ENCODE measurements around the gene DAAM2.
A peak's percentile ranks its signal among the peaks of the same experiment; 100 is the strongest.

DAAM2 gene

DNA sequence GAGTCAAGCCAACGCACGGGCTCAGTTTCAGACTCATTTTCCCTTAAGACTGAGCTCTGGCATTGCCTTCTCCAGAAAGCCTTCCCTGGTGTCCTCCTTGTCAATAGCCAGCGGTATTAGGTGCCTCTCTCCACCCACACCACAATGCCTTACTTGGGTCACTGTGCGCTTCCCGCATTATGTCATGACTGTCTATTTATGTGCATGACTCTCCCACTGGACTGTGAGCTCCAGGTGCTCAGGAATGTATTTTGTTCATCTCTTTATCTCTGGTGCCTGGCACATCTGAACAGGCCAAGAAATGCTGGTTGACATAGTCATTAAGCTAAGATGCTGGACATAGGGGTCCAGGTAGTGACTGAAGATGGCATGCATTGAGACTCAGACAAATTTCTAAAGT, 42.7 kb downstream of the DAAM2 start:
- no peak for DNase-seq (ENCODE audit: low read depth, low spot score)
- Histone ChIP-seq H3K4me3 (ENCODE audit: insufficient read length, low read depth) (no peak overlapping the region), H3K9ac (ENCODE audit: insufficient read length, low read depth) (no peak overlapping the region), H3K9me3 (ENCODE audit: insufficient read depth, low read length) (no peaks in the 10 kb centered on the region), H3K27me3 (ENCODE audit: insufficient read depth, insufficient read length) (no peaks in the 10 kb centered on the region), H3K36me3 (ENCODE audit: insufficient read depth, insufficient read length, low read length) (no peaks in the 10 kb centered on the region), H3K4me1 (ENCODE audit: insufficient read depth, insufficient read length) (peaks cover 9% of the 10 kb centered on the region)
- TF ChIP-seq ZNF274 (IDR thresholded peaks at IDR 0.05; ENCODE audit: low read depth, low read length) (no peak), YY1 (IDR thresholded peaks at IDR 0.05; ENCODE audit: insufficient read depth, insufficient read length) (no peak), SUZ12 (IDR thresholded peaks at IDR 0.05; ENCODE audit: extremely low read depth, insufficient read depth, insufficient read length) (no peak)

DNA sequence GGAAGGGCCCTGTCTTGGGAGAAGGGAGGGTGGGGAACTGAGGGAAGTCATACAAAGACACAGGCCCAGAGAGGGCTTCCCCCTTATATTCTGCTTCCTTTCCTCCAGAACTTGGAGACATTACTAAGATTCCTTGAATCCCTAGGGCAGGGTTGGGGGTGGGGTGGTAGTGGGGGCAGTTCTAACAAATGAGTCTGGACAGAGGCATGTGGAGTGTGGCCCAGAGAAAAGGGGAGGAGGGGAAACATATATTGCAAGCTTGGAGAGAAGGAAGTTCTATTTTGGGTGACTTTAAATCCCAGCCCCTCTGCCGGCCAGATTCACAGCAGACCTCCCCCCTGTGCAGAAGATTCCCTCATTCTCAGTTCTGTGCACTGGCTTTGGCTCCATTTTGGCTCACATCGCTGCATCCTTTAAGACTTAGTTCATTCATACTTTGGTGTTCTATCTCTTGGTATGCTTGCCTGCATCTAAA, 43.7 kb downstream of the DAAM2 start:
- TF ChIP-seq YY1 (IDR thresholded peaks at IDR 0.05; ENCODE audit: insufficient read depth, insufficient read length) (no peak), SUZ12 (IDR thresholded peaks at IDR 0.05; ENCODE audit: extremely low read depth, insufficient read depth, insufficient read length) (no peak), ZNF274 (IDR thresholded peaks at IDR 0.05; ENCODE audit: low read depth, low read length) (no peak)
- no peaks in the 10 kb centered on the region for H3K36me3 ChIP-seq (ENCODE audit: insufficient read depth, insufficient read length, low read length)
- no peak overlapping the region for H3K4me3 ChIP-seq (ENCODE audit: insufficient read length, low read depth)
- DNase-seq (ENCODE audit: low read depth, low spot score): peak; percentile 22
- H3K9me3 ChIP-seq (ENCODE audit: insufficient read depth, low read length): no peaks in the 10 kb centered on the region
- no peak overlapping the region for H3K9ac ChIP-seq (ENCODE audit: insufficient read length, low read depth)
- H3K4me1 ChIP-seq (ENCODE audit: insufficient read depth, insufficient read length): peaks cover 4% of the 10 kb centered on the region
- no peaks in the 10 kb centered on the region for H3K27me3 ChIP-seq (ENCODE audit: insufficient read depth, insufficient read length)

- H3K9me3 ChIP-seq (ENCODE audit: insufficient read depth, low read length): no peaks in the 10 kb centered on the region
- TF ChIP-seq YY1 (IDR thresholded peaks at IDR 0.05; ENCODE audit: insufficient read depth, insufficient read length): no peak
- peaks cover 4% of the 10 kb centered on the region for H3K4me1 ChIP-seq (ENCODE audit: insufficient read depth, insufficient read length)
- H3K36me3 ChIP-seq (ENCODE audit: insufficient read depth, insufficient read length, low read length): no peaks in the 10 kb centered on the region
- no peaks in the 10 kb centered on the region for H3K27me3 ChIP-seq (ENCODE audit: insufficient read depth, insufficient read length)
- H3K9ac ChIP-seq (ENCODE audit: insufficient read length, low read depth): no peak overlapping the region
- H3K4me3 ChIP-seq (ENCODE audit: insufficient read length, low read depth): no peak overlapping the region
- DNase-seq (ENCODE audit: low read depth, low spot score): no peak
These were observed 44.4 kb downstream of the DAAM2 start for GRCh38 chr6:39836606-39837005.

GRCh38 chr6:39839445-39839844, 47.3 kb downstream of the DAAM2 start:
- Histone ChIP-seq H3K9ac (ENCODE audit: insufficient read length, low read depth) (no peak overlapping the region), H3K36me3 (ENCODE audit: insufficient read depth, insufficient read length, low read length) (no peaks in the 10 kb centered on the region), H3K9me3 (ENCODE audit: insufficient read depth, low read length) (no peaks in the 10 kb centered on the region), H3K4me3 (ENCODE audit: insufficient read length, low read depth) (no peak overlapping the region), H3K27me3 (ENCODE audit: insufficient read depth, insufficient read length) (no peaks in the 10 kb centered on the region), H3K4me1 (ENCODE audit: insufficient read depth, insufficient read length) (peaks cover 2% of the 10 kb centered on the region)
- DNase-seq (ENCODE audit: low read depth, low spot score): no peak
- no peak for TF ChIP-seq ZNF274 (IDR thresholded peaks at IDR 0.05; ENCODE audit: low read depth, low read length)

GRCh38 chr6:39840781-39841180, 48.6 kb downstream of the DAAM2 start:
- DNase-seq (ENCODE audit: low read depth, low spot score): no peak
- H3K4me3 ChIP-seq (ENCODE audit: insufficient read length, low read depth): no peak overlapping the region
- H3K9me3 ChIP-seq (ENCODE audit: insufficient read depth, low read length): no peaks in the 10 kb centered on the region
- H3K4me1 ChIP-seq (ENCODE audit: insufficient read depth, insufficient read length): no peaks in the 10 kb centered on the region
- no peak overlapping the region for H3K9ac ChIP-seq (ENCODE audit: insufficient read length, low read depth)
- H3K36me3 ChIP-seq (ENCODE audit: insufficient read depth, insufficient read length, low read length): no peaks in the 10 kb centered on the region
- no peaks in the 10 kb centered on the region for H3K27me3 ChIP-seq (ENCODE audit: insufficient read depth, insufficient read length)
- TF ChIP-seq YY1 (IDR thresholded peaks at IDR 0.05; ENCODE audit: insufficient read depth, insufficient read length) (no peak), ZNF274 (IDR thresholded peaks at IDR 0.05; ENCODE audit: low read depth, low read length) (no peak), SUZ12 (IDR thresholded peaks at IDR 0.05; ENCODE audit: extremely low read depth, insufficient read depth, insufficient read length) (no peak)

GRCh38 chr6:39841291-39841690, 49.1 kb downstream of the DAAM2 start:
- Histone ChIP-seq H3K36me3 (ENCODE audit: insufficient read depth, insufficient read length, low read length) (no peaks in the 10 kb centered on the region), H3K9me3 (ENCODE audit: insufficient read depth, low read length) (no peaks in the 10 kb centered on the region), H3K4me3 (ENCODE audit: insufficient read length, low read depth) (no peak overlapping the region), H3K27me3 (ENCODE audit: insufficient read depth, insufficient read length) (no peaks in the 10 kb centered on the region), H3K9ac (ENCODE audit: insufficient read length, low read depth) (no peak overlapping the region), H3K4me1 (ENCODE audit: insufficient read depth, insufficient read length) (peaks cover 2% of the 10 kb centered on the region)
- DNase-seq (ENCODE audit: low read depth, low spot score): no peak
- no peak for TF ChIP-seq YY1 (IDR thresholded peaks at IDR 0.05; ENCODE audit: insufficient read depth, insufficient read length)
- TF ChIP-seq SUZ12 (IDR thresholded peaks at IDR 0.05; ENCODE audit: extremely low read depth, insufficient read depth, insufficient read length): no peak
- no peak for TF ChIP-seq ZNF274 (IDR thresholded peaks at IDR 0.05; ENCODE audit: low read depth, low read length)

- Histone ChIP-seq H3K4me3 (ENCODE audit: insufficient read length, low read depth) (no peak overlapping the region), H3K4me1 (ENCODE audit: insufficient read depth, insufficient read length) (peaks cover 4% of the 10 kb centered on the region), H3K36me3 (ENCODE audit: insufficient read depth, insufficient read length, low read length) (no peaks in the 10 kb centered on the region), H3K9ac (ENCODE audit: insufficient read length, low read depth) (no peak overlapping the region), H3K9me3 (ENCODE audit: insufficient read depth, low read length) (no peaks in the 10 kb centered on the region), H3K27me3 (ENCODE audit: insufficient read depth, insufficient read length) (no peaks in the 10 kb centered on the region)
- DNase-seq (ENCODE audit: low read depth, low spot score): no peak
- TF ChIP-seq ZNF274 (IDR thresholded peaks at IDR 0.05; ENCODE audit: low read depth, low read length): no peak
- TF ChIP-seq SUZ12 (IDR thresholded peaks at IDR 0.05; ENCODE audit: extremely low read depth, insufficient read depth, insufficient read length): no peak
- no peak for TF ChIP-seq YY1 (IDR thresholded peaks at IDR 0.05; ENCODE audit: insufficient read depth, insufficient read length)
These were observed 49.7 kb downstream of the DAAM2 start for GRCh38 chr6:39841923-39842322.

Measured in NT2/D1 (cell line).